IPS-NIHi7 (cell line): ENCODE measurements around the gene KLF16.
A peak's percentile ranks its signal among the peaks of the same experiment; 100 is the strongest.

Source experiments
- DNase-seq: peaks from one replicate; pipeline ENCODE4 v3.0.0; 2012; ENCODE audit warnings: mixed read lengths; ENCODE audit errors: extremely low spot score

KLF16 gene

GRCh38 chr19:1823539-1824251 lies 39.7 kb downstream of the KLF16 start:
- DNase-seq = no peak

GRCh38 chr19:1823020-1823419 lies 40.4 kb downstream of the KLF16 start:
- no peak for DNase-seq

GRCh38 chr19:1822210-1822609 lies 41.2 kb downstream of the KLF16 start:
- DNase-seq = no peak

- DNase-seq = no peak
Observed at GRCh38 chr19:1819341-1820255, 43.8 kb downstream of the KLF16 start.

GRCh38 chr19:1818549-1819195 lies 44.7 kb downstream of the KLF16 start:
- no peak for DNase-seq

GRCh38 chr19:1817553-1818179 lies 45.7 kb downstream of the KLF16 start:
- no peak for DNase-seq

GRCh38 chr19:1816530-1817298 lies 46.7 kb downstream of the KLF16 start:
- no peak for DNase-seq

GRCh38 chr19:1815605-1816529 lies 47.5 kb downstream of the KLF16 start:
- DNase-seq = no peak

- no peak for DNase-seq
Observed at GRCh38 chr19:1814833-1815604, 48.4 kb downstream of the KLF16 start.

GRCh38 chr19:1814391-1814790 lies 49.0 kb downstream of the KLF16 start:
- DNase-seq = no peak

- no peak for DNase-seq
Observed at GRCh38 chr19:1813192-1814182, 49.9 kb downstream of the KLF16 start.

- DNase-seq = peak; percentile 95
Observed at GRCh38 chr19:1812426-1813191, 50.8 kb downstream of the KLF16 start.

GRCh38 chr19:1811942-1812425 lies 51.4 kb downstream of the KLF16 start, which contains the start of gene ATP8B3:
ATP8B3 (minus strand) TSS chr19:1812276; CDS start chr19:1811736, 540 bp downstream.
- peak; percentile 99 for DNase-seq

GRCh38 chr19:1811472-1811894 lies 51.9 kb downstream of the KLF16 start:
- no peak for DNase-seq

- no peak for DNase-seq
Observed at GRCh38 chr19:1810439-1811160, 52.8 kb downstream of the KLF16 start.

GRCh38 chr19:1809678-1810077 lies 53.7 kb downstream of the KLF16 start:
- DNase-seq = no peak
